Glomerular endothelial cell (primary cell): ENCODE data around the gene FAM193B. TPM values are rescaled to one million over a fixed set of nuclear protein-coding genes. Genes with fewer than 3 reads are reported as not detected.

Source experiments
- DNase-seq: peaks from one replicate; pipeline ENCODE4 v3.0.0-alpha.2; 2011; ENCODE audit warnings: low read depth, low spot score; ENCODE audit errors: extremely low read depth
- total RNA-seq: library from RNA; depleted of rRNA; stranded (reverse); fragments of >200 nt; gene quantifications from 2 replicates; pipeline ENCODE4 v1.2.3, GENCODE V29; 2015

FAM193B gene
- total RNA-seq: 30.2 and 55.1 TPM in 2 replicates

DNA sequence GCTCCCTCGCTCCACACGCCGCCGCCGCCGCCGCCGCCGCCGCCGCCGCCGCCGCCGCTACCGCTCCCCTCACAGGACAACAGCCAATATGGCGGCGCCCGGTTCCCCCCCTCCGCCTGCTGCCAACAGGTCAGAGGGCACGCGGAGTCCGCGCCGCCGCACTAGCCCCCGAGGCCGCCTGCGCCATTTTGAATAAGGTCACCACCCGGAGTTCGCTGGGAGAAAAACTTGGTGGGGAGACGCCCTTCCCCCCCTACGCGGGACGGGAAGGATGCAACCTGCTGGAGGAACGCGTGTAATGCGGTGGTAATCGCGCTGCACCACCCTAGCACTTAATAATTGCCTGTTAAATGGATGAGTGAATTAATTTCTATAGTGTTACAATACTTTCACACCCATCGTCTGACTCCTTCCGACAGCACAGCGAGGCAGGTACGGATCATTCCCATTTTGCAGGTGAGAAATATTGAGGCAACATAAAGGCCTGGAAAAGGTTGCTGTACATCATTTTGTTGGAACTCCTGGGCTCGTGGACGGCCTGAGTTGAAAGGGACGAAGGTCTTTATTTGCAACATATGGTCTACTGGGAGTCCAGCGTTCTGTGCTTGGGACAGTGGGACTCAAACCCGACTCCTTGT lies at the start of gene FAM193B:
Gene FAM193B, minus strand, starts transcription at position 90 of the 638 bp plus-strand sequence. CDS start 105 bp downstream, outside the sequence.
- DNase-seq: peak; percentile 25

DNA sequence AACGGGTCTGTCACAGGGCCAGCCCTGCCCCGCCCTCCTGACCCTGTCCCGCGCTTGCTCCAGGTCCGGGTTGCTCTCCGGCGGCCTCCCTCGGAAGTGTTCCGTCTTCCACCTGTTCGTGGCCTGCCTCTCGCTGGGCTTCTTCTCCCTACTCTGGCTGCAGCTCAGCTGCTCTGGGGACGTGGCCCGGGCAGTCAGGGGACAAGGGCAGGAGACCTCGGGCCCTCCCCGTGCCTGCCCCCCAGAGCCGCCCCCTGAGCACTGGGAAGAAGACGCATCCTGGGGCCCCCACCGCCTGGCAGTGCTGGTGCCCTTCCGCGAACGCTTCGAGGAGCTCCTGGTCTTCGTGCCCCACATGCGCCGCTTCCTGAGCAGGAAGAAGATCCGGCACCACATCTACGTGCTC lies 49.8 kb upstream of the FAM193B start:
- no peak for DNase-seq

GRCh38 chr5:177603631-177604030 lies 49.3 kb upstream of the FAM193B start:
- DNase-seq: no peak

GRCh38 chr5:177602458-177602830 lies 48.1 kb upstream of the FAM193B start:
- DNase-seq: no peak

GRCh38 chr5:177601577-177602457 lies 47.5 kb upstream of the FAM193B start:
- DNase-seq: no peak

GRCh38 chr5:177601126-177601525 lies 46.8 kb upstream of the FAM193B start:
- DNase-seq: no peak

- no peak for DNase-seq
Observed at GRCh38 chr5:177600508-177601018, 46.2 kb upstream of the FAM193B start.

- DNase-seq: no peak
Observed at GRCh38 chr5:177599731-177600507, 45.6 kb upstream of the FAM193B start, which contains the start of gene B4GALT7. TSS of gene B4GALT7 (plus strand) at chr5:177600132. CDS start at chr5:177600211, 79 bp downstream.

- DNase-seq: no peak
Observed at GRCh38 chr5:177598477-177598876, 44.1 kb upstream of the FAM193B start.

DNA sequence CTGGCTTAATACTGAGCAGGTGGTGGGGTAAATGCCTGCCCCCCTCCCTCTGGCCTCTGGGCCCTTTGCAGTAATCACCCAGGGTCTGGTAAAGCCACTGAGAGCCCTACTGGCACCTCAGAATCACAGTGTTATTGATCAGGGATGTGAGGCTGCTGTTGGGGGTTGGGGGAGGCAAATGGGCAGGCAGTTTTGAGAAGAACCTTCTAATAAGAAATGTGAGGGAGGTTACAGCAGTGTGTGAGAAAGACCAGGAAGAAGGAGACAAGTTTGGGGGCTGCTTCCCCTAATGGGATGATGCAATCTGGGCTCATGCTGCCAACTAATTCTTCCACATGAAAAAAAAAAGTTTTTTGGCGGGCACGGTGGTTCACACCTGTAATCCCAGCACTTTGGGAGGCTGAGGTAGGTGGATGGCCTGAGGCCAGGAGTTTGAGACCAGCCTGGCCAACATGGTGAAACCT lies 42.4 kb upstream of the FAM193B start:
- no peak for DNase-seq

DNA sequence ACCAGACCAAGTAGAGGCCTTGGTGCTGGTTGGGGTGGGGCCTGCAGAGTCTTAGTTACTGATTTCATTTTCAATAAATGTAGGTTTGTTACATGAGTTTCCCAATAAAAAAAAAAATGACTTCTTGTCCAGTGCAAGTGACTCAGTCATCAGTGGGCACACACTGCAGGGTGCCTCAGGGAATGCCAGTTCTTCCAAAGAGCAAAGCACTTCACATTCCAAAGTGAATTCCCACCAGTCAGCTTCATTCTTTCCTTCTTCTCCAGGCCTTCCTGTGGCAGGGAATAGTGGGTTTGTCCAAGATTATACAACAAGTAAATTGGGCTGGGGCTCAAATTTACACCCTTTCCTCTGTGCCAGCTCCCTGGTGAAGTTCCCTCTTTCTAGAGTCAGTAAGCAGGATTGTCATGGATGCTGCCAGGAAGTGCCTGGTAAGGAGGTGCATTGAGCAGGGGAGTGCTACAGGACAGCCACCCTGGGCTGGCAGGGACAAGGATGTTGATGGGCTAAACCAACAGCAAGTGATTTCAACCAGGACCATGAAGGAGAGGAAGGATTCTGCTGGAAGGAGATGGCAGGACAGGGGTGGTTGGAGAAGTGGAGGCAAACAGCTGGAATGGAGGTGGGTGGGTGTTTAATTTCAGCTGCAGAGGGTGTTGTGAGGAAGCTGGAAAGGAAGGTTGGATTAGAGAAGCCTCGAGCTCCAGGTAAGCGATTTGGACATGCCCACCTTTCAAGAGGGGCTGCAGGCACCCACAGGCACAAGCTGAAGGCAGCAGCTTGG lies 41.8 kb upstream of the FAM193B start:
- no peak for DNase-seq

GRCh38 chr5:177595026-177595585 lies 40.7 kb upstream of the FAM193B start:
- no peak for DNase-seq

DNA sequence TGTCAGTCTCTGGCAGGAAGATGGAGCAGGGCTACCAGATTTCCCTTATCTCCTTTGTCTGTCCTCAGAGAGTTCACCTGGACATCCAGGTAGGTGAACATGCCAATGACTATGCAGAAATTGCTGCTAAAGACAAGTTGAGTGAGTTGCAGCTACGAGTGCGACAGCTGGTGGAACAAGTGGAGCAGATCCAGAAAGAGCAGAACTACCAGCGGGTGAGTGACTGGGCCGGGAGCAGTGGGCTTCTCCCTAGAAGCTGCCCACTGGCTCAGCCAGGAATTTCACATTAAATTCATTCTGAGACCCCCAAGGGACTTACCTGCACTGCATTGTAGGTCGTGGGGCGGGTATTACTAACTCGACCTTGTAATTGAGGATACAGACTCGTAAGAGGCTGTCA lies 39.7 kb upstream of the FAM193B start:
- DNase-seq: no peak

GRCh38 chr5:177593511-177593910 lies 39.1 kb upstream of the FAM193B start:
- no peak for DNase-seq

GRCh38 chr5:177592905-177593304 lies 38.5 kb upstream of the FAM193B start:
- no peak for DNase-seq

DNA sequence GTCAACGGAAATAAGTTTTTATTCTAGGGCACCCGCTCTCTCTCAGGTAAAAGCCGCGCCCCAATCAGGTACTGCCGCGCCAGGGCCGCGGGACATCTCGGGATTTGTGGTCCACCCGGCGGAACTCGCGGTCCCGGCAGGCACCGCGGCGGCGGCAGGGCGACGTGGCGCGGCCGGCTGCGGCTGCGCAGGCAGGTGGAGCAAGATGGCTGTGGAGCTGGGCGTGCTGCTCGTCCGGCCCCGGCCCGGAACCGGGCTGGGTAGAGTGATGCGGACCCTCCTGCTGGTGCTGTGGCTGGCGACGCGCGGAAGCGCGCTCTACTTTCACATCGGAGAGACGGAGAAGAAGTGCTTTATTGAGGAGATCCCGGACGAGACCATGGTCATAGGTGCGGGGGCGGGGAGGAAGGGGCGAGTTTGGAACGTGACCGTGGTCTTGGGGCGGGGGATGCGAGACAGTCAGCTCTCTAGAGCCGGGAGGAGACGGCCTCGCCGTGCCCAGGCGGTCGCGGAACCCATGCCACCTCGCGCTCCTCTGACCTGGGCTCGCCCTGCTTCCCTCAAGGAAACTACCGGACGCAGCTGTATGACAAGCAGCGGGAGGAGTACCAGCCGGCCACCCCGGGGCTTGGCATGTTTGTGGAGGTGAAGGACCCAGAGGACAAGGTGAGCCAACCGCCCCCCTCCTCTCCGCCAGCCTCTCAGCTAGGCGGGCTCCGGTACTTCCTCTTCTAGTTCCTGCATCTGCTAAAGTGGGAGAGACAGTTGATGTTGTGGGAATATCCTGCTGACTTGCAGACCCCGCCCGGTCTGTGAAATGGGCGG lies 37.9 kb upstream of the FAM193B start, which contains the start of gene TMED9:
Gene TMED9, plus strand, starts transcription at position 194 of the 825 bp plus-strand sequence. Its CDS starts 12 bp downstream, at position 206.
- no peak for DNase-seq

DNA sequence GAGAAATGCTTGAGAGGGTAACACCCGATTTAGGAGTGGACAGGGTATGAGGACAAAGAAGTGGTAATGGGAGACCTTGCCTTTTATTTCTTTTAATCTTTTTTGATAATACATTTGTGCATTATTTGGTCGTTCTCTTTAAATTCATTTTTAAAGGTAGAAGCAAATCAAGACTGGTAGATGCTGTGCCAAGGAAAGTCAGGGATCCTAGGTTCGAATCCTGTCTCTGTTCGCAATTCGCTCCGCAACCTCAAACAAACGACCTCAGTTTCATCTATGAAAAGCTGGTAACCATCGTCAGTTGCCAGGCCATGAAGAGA lies 37.3 kb upstream of the FAM193B start:
- no peak for DNase-seq

DNA sequence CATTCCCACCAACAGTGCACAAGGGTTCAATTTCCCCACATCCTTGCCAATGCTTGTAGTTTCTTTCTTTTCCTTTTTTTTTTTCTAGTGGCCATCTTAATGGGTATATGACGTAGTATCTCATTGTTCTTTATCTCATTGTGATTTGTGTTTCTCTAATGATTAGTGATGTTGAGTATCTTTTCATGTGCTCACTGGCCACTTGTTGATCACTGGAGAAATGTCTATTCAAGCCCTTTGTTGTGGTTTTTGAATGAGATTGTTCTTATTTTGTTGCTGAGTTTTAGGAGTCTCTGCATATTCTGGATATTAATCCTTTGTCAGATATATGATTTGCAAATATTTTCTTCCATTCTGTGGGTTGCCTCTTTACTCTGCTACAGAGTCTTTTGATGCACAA lies 36.0 kb upstream of the FAM193B start:
- DNase-seq: no peak

DNA sequence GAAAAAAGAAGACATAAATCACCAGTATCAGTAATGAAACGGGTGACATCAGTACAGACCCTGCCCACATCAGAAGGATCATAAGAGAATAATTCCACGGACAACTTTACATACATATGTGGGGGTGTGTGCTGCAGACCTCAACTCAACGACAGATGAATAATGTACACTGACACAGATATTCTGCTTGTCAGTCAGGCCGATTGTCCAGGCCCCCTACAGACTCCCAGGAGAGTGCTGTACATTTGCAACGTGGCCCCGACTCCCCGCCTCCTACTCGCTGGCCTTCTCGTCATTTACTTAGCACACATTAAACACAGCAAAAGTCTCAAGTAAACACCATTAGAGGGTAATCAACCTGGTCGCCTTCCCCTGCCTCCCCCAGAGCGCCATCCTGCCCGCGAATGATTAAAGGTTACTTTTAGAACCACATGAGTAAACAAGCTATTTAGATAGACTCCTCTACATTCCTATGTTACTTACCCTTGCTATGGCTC lies 34.1 kb upstream of the FAM193B start:
- no peak for DNase-seq
